22Rv1 (cell line): ENCODE measurements around the gene USP48.

Experiments
- CTCF ChIP-seq: fragments of 450-650 bp; IDR thresholded peaks from 2 replicates; pipeline ENCODE4 v1.5.1; 2017; ENCODE audit warnings: mild to moderate bottlenecking
- ZFX ChIP-seq: fragments of 450-650 bp; IDR thresholded peaks from 2 replicates; pipeline ENCODE4 v1.6.1; 2017; ENCODE audit warnings: antibody characterized with exemption, borderline replicate concordance

- TF ChIP-seq CTCF = no peak
- TF ChIP-seq ZFX = no peak
These were observed 35.7 kb upstream of the USP48 start for GRCh38 chr1:21818656-21819055.
